ENCODE measurements around the gene PNPT1. TPM values are rescaled to one million over a fixed set of nuclear protein-coding genes. Genes with fewer than 3 reads are reported as not detected.

PNPT1 gene
- total and polyA plus RNA-seq, 2 of the 8 experiments (the other 6 are each of a cell fraction or from before 2014, with no cell fraction given): 8.3 to 40.2 TPM

DNA sequence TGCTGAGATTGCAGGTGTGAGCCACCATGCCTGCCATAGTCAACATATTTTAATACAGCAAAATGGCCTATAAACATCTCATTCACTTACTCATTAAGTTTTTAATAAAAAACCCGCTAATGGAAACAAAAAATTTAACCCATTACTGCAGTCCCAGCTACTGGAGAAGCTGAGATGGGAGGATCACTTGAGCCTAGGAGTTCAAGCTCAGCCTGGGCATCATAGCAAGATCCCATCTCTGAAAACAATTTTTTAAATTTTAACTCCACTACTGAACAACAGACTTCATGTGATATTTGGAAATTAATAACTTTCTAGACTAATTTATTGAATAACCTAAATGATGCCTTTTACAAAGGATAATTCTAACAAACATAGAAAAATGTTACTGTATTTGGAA, 81.6 kb downstream of the PNPT1 start:
- Histone ChIP-seq H3K4me2 (ENCODE audit: insufficient read depth in 1 of 2, low read depth in 2 of 2, low read length in 2 of 2) (no peak overlapping the region), H2BK5ac (ENCODE audit: low read depth, low read length) (no peak overlapping the region), H3K27ac (ENCODE audit: low read depth, low read length) (no peak overlapping the region), H4K20me1 (replicated peaks in 1 of 2; ENCODE audit: control insufficient read depth in 1 of 2, insufficient read depth in 2 of 2, low read length in 2 of 2) (no peaks in the 10 kb centered on the region), H2AFZ (ENCODE audit: low read length) (no peak overlapping the region), H3K4ac (replicated peaks; ENCODE audit: insufficient read length, low read depth, low read length) (no peak overlapping the region), H3K79me1 (ENCODE audit: low read depth, low read length) (no peaks in the 10 kb centered on the region; the same call in 1 of the 2 replicates), H4K5ac (ENCODE audit: insufficient read length, low read depth, low read length) (no peak overlapping the region), H4K91ac (replicated peaks; ENCODE audit: insufficient read length, low read length) (no peak overlapping the region), H2BK120ac (replicated peaks; ENCODE audit: low read depth, low read length) (no peak overlapping the region), H3K27me3 (replicated peaks in 1 of 4; ENCODE audit: control insufficient read depth in 3 of 4, extremely low read depth in 1 of 4, insufficient read depth in 3 of 4, low read length in 3 of 4) (no peaks in the 10 kb centered on the region), H3K79me2 (ENCODE audit: control insufficient read depth in 1 of 2, insufficient read depth in 2 of 2, low read length in 2 of 2) (peaks cover 8 to 54% of the 10 kb centered on the region in 2 experiments), H2AK5ac (ENCODE audit: low read depth, low read length) (no peak overlapping the region), H3K36me3 (ENCODE audit: control insufficient read depth in 2 of 4, insufficient read depth in 4 of 4, low read length in 3 of 4) (peaks cover 2 to 26% (median 7%) of the 10 kb centered on the region in 4 experiments; a peak in 4 of 8 replicates), H3K9ac (replicated peaks in 1 of 4; ENCODE audit: extremely low read depth in 1 of 4, low read depth in 3 of 4, low read length in 3 of 4) (no peak overlapping the region), H3K9me3 (ENCODE audit: insufficient read depth in 2 of 2, low read depth in 1 of 2, low read length in 1 of 2) (no peaks in the 10 kb centered on the region), H3K23ac (ENCODE audit: insufficient read length) (no peak overlapping the region), H4K8ac (ENCODE audit: extremely low read depth, insufficient read depth, low read length) (no peak overlapping the region), H3K18ac (ENCODE audit: extremely low read depth, low read length) (no peak overlapping the region), H3K4me1 (replicated peaks in 1 of 4; ENCODE audit: control insufficient read depth in 3 of 4, insufficient read depth in 4 of 4, low read length in 3 of 4) (no peaks in the 10 kb centered on the region), H3K56ac (replicated peaks; ENCODE audit: insufficient read length, low read depth, low read length) (no peak overlapping the region), H3K23me2 (ENCODE audit: low read depth, low read length) (0 out of 2 replicates have a peak, but pooled peaks cover 2% of the 10 kb centered on the region), H2BK20ac (ENCODE audit: low read length) (no peak overlapping the region), H2BK12ac (ENCODE audit: low read depth, low read length) (no peak overlapping the region), H3K4me3 (ENCODE audit: extremely low read depth in 1 of 4, insufficient read depth in 2 of 4, low read depth in 3 of 4, low read length in 4 of 4) (no peak overlapping the region), H3K14ac (ENCODE audit: insufficient read length) (no peak overlapping the region), H2BK15ac (ENCODE audit: low read length) (no peak overlapping the region)
- ChIA-PET CTCF (ENCODE audit: partially characterized antibody) (interaction anchor here (0.9 kb wide), 1 partner anchor 13 kb away, joined by 3 read pairs; no protein-coding TSS in a partner anchor), POLR2A (ENCODE audit: partially characterized antibody) (interaction anchor here (1.0 kb wide), 1 partner anchor 11 kb away, joined by 3 read pairs; no protein-coding TSS in a partner anchor)
- WGBS, 2 experiments (ENCODE audit: extremely low coverage in 1 of 2, insufficient coverage in 1 of 2, insufficient read length in 1 of 2, insufficient replicate concordance in 2 of 2, low coverage in 1 of 2, low lambda C conversion rate in 2 of 2, missing lambda C conversion rate in 1 of 2): 95% methylated on average over 1 of the region's 1 CpG; no CpG with 5 or more reads in 1 of the 2 experiments
- FAIRE-seq (no peak), DNase-seq (ENCODE audit: low read depth in 1 of 2, low spot score in 2 of 2) (no peak)
- TF ChIP-seq TBP (IDR thresholded peaks at IDR 0.05; ENCODE audit: low read depth, low read length) (no peak), CBX8 (IDR thresholded peaks at IDR 0.05; ENCODE audit: borderline replicate concordance, low read depth, low read length) (no peak), TAF7 (optimal IDR thresholded peaks at IDR 0.05; ENCODE audit: borderline replicate concordance, low read depth, low read length) (no peak), RNF2 (IDR thresholded peaks at IDR 0.05; ENCODE audit: borderline replicate concordance, low read depth, low read length, missing control alignments, poor library complexity, severe bottlenecking) (no peak), BACH1 (IDR thresholded peaks at IDR 0.05; ENCODE audit: low read length) (no peak), CTBP2 (IDR thresholded peaks at IDR 0.05; ENCODE audit: borderline replicate concordance, insufficient read depth, insufficient read length, low read length) (no peak), SP1 (IDR thresholded peaks at IDR 0.05; ENCODE audit: low read depth, low read length) (no peak)
- TF ChIP-seq, protein P1, sequence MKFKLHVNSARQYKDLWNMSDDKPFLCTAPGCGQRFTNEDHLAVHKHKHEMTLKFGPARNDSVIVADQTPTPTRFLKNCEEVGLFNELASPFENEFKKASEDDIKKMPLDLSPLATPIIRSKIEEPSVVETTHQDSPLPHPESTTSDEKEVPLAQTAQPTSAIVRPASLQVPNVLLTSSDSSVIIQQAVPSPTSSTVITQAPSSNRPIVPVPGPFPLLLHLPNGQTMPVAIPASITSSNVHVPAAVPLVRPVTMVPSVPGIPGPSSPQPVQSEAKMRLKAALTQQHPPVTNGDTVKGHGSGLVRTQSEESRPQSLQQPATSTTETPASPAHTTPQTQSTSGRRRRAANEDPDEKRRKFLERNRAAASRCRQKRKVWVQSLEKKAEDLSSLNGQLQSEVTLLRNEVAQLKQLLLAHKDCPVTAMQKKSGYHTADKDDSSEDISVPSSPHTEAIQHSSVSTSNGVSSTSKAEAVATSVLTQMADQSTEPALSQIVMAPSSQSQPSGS (IDR thresholded peaks at IDR 0.05; ENCODE audit: low read length): no peak
- TF ChIP-seq, protein P2, sequence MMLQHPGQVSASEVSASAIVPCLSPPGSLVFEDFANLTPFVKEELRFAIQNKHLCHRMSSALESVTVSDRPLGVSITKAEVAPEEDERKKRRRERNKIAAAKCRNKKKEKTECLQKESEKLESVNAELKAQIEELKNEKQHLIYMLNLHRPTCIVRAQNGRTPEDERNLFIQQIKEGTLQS (IDR thresholded peaks at IDR 0.05; ENCODE audit: insufficient read depth, low read depth, low read length): no peak
- TF ChIP-seq, protein P3, sequence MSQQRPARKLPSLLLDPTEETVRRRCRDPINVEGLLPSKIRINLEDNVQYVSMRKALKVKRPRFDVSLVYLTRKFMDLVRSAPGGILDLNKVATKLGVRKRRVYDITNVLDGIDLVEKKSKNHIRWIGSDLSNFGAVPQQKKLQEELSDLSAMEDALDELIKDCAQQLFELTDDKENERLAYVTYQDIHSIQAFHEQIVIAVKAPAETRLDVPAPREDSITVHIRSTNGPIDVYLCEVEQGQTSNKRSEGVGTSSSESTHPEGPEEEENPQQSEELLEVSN (IDR thresholded peaks at IDR 0.05): no peak
